ENCODE data around the gene STRBP.

DNA sequence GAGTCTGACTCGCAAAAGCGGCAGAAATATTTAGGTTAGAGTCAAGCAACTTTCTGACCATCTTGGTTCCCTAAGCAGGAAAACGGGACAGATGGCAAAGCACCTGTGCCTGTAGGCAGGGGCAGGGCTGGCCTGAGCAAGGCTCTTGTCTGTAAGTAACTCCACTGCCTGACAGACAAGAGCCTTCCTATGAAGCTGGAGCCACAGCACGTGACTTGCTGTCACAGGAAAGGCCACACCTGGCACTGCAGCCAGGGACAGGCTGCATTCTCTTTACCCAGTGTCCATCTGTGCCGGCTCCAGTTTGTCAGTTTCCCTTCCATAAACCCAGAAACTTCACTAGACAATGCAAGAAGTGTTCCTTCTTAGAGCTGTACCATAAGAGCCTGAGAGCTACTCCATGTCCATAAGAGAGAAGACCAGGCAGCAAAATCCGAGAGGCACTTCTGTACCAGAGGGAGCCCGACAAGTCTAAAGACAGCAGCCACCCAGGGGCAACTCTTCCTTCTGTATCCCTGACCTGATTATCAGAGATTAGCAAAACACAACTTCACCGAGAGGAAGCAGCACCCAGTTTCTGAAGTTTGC is 156.9 kb downstream of the STRBP start:
- no peak for TF ChIP-seq MLX (CRISPR knock-in tag; IDR thresholded peaks at IDR 0.05)
- TF ChIP-seq ZNF121 (CRISPR knock-in tag; IDR thresholded peaks at IDR 0.05) = no peak
